ENCODE measurements around the gene TRERF1.

TRERF1 gene

GRCh38 chr6:42367353-42368011 is 84.2 kb downstream of the TRERF1 start:
- peak in 1 of 2 donors; percentile 66 for DNase-seq (ENCODE audit: low read depth in 2 of 2)
- TF ChIP-seq CTCF (IDR thresholded peaks at IDR 0.05; ENCODE audit: low read depth, low read length): no peak
- H3K4me3 ChIP-seq (replicated peaks in 1 of 2; ENCODE audit: low read depth in 2 of 2, low read length in 2 of 2): no peak overlapping the region

- no peak overlapping the region for H3K4me3 ChIP-seq (replicated peaks in 1 of 2; ENCODE audit: low read depth in 2 of 2, low read length in 2 of 2)
- DNase-seq (ENCODE audit: low read depth in 2 of 2): no peak
- no peak for TF ChIP-seq CTCF (IDR thresholded peaks at IDR 0.05; ENCODE audit: low read depth, low read length)
Observed at GRCh38 chr6:42366999-42367352, 84.8 kb downstream of the TRERF1 start.

- no peak for DNase-seq (ENCODE audit: low read depth in 2 of 2)
- H3K4me3 ChIP-seq (replicated peaks in 1 of 2; ENCODE audit: low read depth in 2 of 2, low read length in 2 of 2): no peak overlapping the region
- no peak for TF ChIP-seq CTCF (IDR thresholded peaks at IDR 0.05; ENCODE audit: low read depth, low read length)
Observed at GRCh38 chr6:42366011-42366705, 85.6 kb downstream of the TRERF1 start.

- no peak for DNase-seq (ENCODE audit: low read depth in 2 of 2)
- H3K4me3 ChIP-seq (replicated peaks in 1 of 2; ENCODE audit: low read depth in 2 of 2, low read length in 2 of 2): no peak overlapping the region
- TF ChIP-seq CTCF (IDR thresholded peaks at IDR 0.05; ENCODE audit: low read depth, low read length): no peak
Observed at GRCh38 chr6:42365021-42365420, 86.7 kb downstream of the TRERF1 start.

- DNase-seq (ENCODE audit: low read depth in 2 of 2): no peak
- H3K4me3 ChIP-seq (replicated peaks in 1 of 2; ENCODE audit: low read depth in 2 of 2, low read length in 2 of 2): no peak overlapping the region
- no peak for TF ChIP-seq CTCF (IDR thresholded peaks at IDR 0.05; ENCODE audit: low read depth, low read length)
Observed at GRCh38 chr6:42363926-42364849, 87.5 kb downstream of the TRERF1 start.

GRCh38 chr6:42361036-42361435 is 90.7 kb downstream of the TRERF1 start:
- TF ChIP-seq CTCF (IDR thresholded peaks at IDR 0.05; ENCODE audit: low read depth, low read length): no peak
- no peak overlapping the region for H3K4me3 ChIP-seq (replicated peaks in 1 of 2; ENCODE audit: low read depth in 2 of 2, low read length in 2 of 2)
- no peak for DNase-seq (ENCODE audit: low read depth in 2 of 2)
